ENCODE results near the gene CHST15.

The CHST15 gene

GRCh38 chr10:124078028-124078427 is 15.4 kb downstream of the CHST15 start:
- TF ChIP-seq ZFX (IDR thresholded peaks at IDR 0.05) (no peak), CTCF (conservative IDR thresholded peaks at IDR 0.05) (no peak)
- no peak overlapping the region for H3K27ac ChIP-seq

GRCh38 chr10:124077208-124077993 is 16.0 kb downstream of the CHST15 start:
- no peak overlapping the region for H3K27ac ChIP-seq
- no peak for TF ChIP-seq ZFX (IDR thresholded peaks at IDR 0.05)
- TF ChIP-seq CTCF (conservative IDR thresholded peaks at IDR 0.05), result no peak

- TF ChIP-seq ZFX (IDR thresholded peaks at IDR 0.05) (no peak), CTCF (conservative IDR thresholded peaks at IDR 0.05) (no peak)
- H3K27ac ChIP-seq, result no peak overlapping the region
Measured at GRCh38 chr10:124076148-124076733, 17.2 kb downstream of the CHST15 start.

GRCh38 chr10:124075231-124075955 is 18.0 kb downstream of the CHST15 start:
- H3K27ac ChIP-seq, result no peak overlapping the region

GRCh38 chr10:124074501-124075109 is 18.8 kb downstream of the CHST15 start:
- no peak for TF ChIP-seq CTCF (conservative IDR thresholded peaks at IDR 0.05)
- no peak for TF ChIP-seq ZFX (IDR thresholded peaks at IDR 0.05)
- no peak overlapping the region for H3K27ac ChIP-seq

More at GRCh38 chr10:124075231-124075955, 18.0 kb downstream of the CHST15 start:
- TF ChIP-seq ZFX (IDR thresholded peaks at IDR 0.05) (no peak), CTCF (conservative IDR thresholded peaks at IDR 0.05) (no peak)

GRCh38 chr10:124073978-124074377 is 19.4 kb downstream of the CHST15 start:
- TF ChIP-seq CTCF (conservative IDR thresholded peaks at IDR 0.05), result no peak
- no peak for TF ChIP-seq ZFX (IDR thresholded peaks at IDR 0.05)
- H3K27ac ChIP-seq, result no peak overlapping the region
